Measurements from ENCODE around the gene RAN. TPM values are rescaled to one million over a fixed set of nuclear protein-coding genes. Genes with fewer than 3 reads are reported as not detected.

RAN gene
- total RNA-seq, 1 experiment from 2014 or later: 1,310 TPM

DNA sequence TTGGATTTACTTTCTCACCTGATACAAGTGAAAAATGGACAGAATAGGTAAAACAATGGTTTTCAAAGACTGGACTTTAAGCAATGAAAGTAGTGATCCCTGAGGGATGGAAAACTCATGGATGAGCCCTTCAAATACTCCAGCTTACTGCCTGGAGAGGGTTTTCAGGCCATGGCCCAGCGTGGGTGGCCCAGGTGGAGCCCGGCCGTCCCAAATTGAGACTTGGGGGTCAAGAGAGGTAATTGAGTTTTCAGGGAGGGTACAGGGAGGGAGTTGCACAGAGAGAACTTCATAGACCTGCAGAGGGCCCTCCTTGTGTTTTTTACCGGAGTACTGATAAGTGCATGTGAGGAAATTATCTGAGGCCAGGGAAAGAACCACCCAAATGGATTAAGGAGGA, 37.2 kb downstream of the RAN start:
- no peaks in the 10 kb centered on the region for H3K27me3 ChIP-seq (replicated peaks; ENCODE audit: control insufficient read depth, insufficient read depth, low read length)
- intact Hi-C loops (cut with micrococcal nuclease; ENCODE audit: unreplicated experiment): no loop called here
- BruUV-seq (replicated peaks): no TSS peak
- no peak overlapping the region for H3K4me3 ChIP-seq (ENCODE audit: low read depth, low read length)
- peaks cover 16% of the 10 kb centered on the region; the same call in 1 of the 2 replicates for H3K9me3 ChIP-seq
- Mint-ChIP-seq H3K27ac (ENCODE audit: unreplicated experiment) (no peak overlapping the region), H3K27me3 (ENCODE audit: insufficient read depth, unreplicated experiment) (no peaks in the 10 kb centered on the region), H3K36me3 (ENCODE audit: insufficient read depth, unreplicated experiment) (no peaks in the 10 kb centered on the region), H3K9me3 (ENCODE audit: unreplicated experiment) (peaks cover 20% of the 10 kb centered on the region), H3K4me3 (ENCODE audit: unreplicated experiment) (no peak overlapping the region), H3K4me1 (ENCODE audit: low read depth, unreplicated experiment) (no peaks in the 10 kb centered on the region)
- TF ChIP-seq, protein P1, sequence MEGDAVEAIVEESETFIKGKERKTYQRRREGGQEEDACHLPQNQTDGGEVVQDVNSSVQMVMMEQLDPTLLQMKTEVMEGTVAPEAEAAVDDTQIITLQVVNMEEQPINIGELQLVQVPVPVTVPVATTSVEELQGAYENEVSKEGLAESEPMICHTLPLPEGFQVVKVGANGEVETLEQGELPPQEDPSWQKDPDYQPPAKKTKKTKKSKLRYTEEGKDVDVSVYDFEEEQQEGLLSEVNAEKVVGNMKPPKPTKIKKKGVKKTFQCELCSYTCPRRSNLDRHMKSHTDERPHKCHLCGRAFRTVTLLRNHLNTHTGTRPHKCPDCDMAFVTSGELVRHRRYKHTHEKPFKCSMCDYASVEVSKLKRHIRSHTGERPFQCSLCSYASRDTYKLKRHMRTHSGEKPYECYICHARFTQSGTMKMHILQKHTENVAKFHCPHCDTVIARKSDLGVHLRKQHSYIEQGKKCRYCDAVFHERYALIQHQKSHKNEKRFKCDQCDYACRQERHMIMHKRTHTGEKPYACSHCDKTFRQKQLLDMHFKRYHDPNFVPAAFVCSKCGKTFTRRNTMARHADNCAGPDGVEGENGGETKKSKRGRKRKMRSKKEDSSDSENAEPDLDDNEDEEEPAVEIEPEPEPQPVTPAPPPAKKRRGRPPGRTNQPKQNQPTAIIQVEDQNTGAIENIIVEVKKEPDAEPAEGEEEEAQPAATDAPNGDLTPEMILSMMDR (IDR thresholded peaks at IDR 0.05; ENCODE audit: insufficient read depth in 1 of 2, low read depth in 1 of 2, low read length in 1 of 2, severe bottlenecking in 1 of 2, unreplicated experiment in 1 of 2): no peak
- no peaks in the 10 kb centered on the region for H3K4me1 ChIP-seq
- ChIA-PET CTCF (no interaction called here), POLR2A (no interaction called here)
- DNase-seq: no peak
- no peaks in the 10 kb centered on the region for H3K36me3 ChIP-seq (ENCODE audit: control insufficient read depth, insufficient read depth, low read length)

DNA sequence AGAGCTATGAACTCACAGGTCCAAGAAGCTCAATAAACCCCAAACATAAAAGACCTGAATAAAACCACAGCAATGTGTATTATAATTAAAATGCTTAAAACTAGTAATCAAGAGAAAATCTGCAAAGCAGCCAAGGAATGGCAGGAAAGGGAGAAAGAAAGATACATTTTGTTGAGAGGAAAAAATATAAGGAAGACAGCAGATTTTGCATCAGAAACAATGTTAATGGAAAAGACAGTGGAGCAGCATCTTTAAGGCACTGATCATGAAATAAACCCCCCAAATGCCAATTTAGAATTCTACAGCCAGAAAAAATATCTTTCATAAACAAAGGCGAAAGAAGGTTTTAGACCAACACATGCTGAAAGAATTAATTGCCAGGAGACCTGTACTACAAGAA, 39.3 kb downstream of the RAN start:
- no peak overlapping the region for H3K27ac Mint-ChIP-seq (ENCODE audit: unreplicated experiment)
- intact Hi-C loops (cut with micrococcal nuclease; ENCODE audit: unreplicated experiment): no loop called here
- Histone ChIP-seq H3K27me3 (replicated peaks; ENCODE audit: control insufficient read depth, insufficient read depth, low read length) (no peaks in the 10 kb centered on the region), H3K9me3 (peaks cover 16% of the 10 kb centered on the region; the same call in 1 of the 2 replicates), H3K4me1 (no peaks in the 10 kb centered on the region), H3K4me3 (ENCODE audit: low read depth, low read length) (no peak overlapping the region), H3K36me3 (ENCODE audit: control insufficient read depth, insufficient read depth, low read length) (no peaks in the 10 kb centered on the region)
- BruUV-seq (replicated peaks): no TSS peak
- ChIA-PET POLR2A (no interaction called here), CTCF (no interaction called here)
- H3K4me3 Mint-ChIP-seq (ENCODE audit: unreplicated experiment): no peak overlapping the region
- no peaks in the 10 kb centered on the region for H3K36me3 Mint-ChIP-seq (ENCODE audit: insufficient read depth, unreplicated experiment)
- peaks cover 3% of the 10 kb centered on the region for H3K27me3 Mint-ChIP-seq (ENCODE audit: insufficient read depth, unreplicated experiment)
- TF ChIP-seq, protein P1 (IDR thresholded peaks at IDR 0.05; ENCODE audit: insufficient read depth in 1 of 2, low read depth in 1 of 2, low read length in 1 of 2, severe bottlenecking in 1 of 2, unreplicated experiment in 1 of 2): no peak
- peaks cover 20% of the 10 kb centered on the region for H3K9me3 Mint-ChIP-seq (ENCODE audit: unreplicated experiment)
- DNase-seq: no peak
- H3K4me1 Mint-ChIP-seq (ENCODE audit: low read depth, unreplicated experiment): peaks cover 2% of the 10 kb centered on the region

DNA sequence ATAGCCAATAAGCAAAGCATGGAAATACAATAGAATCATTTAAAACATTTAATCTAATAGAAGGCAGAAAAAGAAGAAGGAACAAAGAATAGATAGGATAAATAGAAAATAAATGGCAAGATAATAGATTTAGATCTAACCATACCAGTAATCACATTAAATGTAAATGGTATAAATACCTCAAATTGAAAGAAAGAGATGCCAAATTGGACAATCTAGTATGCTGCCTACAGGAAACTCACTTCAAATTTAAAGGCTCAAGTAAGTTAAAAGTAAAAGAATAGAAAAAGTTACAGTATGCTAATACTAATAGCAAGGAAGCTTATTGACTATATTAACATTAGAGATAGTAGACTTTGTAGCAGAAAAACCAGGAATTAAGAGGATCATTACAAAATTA, 40.1 kb downstream of the RAN start:
- intact Hi-C loops (cut with micrococcal nuclease; ENCODE audit: unreplicated experiment): no loop called here
- CTCF ChIA-PET: no interaction called here
- Mint-ChIP-seq H3K4me3 (ENCODE audit: unreplicated experiment) (no peak overlapping the region), H3K9me3 (ENCODE audit: unreplicated experiment) (peaks cover 20% of the 10 kb centered on the region), H3K36me3 (ENCODE audit: insufficient read depth, unreplicated experiment) (no peaks in the 10 kb centered on the region), H3K27me3 (ENCODE audit: insufficient read depth, unreplicated experiment) (peaks cover 7% of the 10 kb centered on the region), H3K4me1 (ENCODE audit: low read depth, unreplicated experiment) (peaks cover 7% of the 10 kb centered on the region), H3K27ac (ENCODE audit: unreplicated experiment) (no peak overlapping the region)
- no peak for DNase-seq
- peaks cover 16% of the 10 kb centered on the region; the same call in 1 of the 2 replicates for H3K9me3 ChIP-seq
- no peaks in the 10 kb centered on the region for H3K36me3 ChIP-seq (ENCODE audit: control insufficient read depth, insufficient read depth, low read length)
- POLR2A ChIA-PET: no interaction called here
- TF ChIP-seq, protein P1 (IDR thresholded peaks at IDR 0.05; ENCODE audit: insufficient read depth in 1 of 2, low read depth in 1 of 2, low read length in 1 of 2, severe bottlenecking in 1 of 2, unreplicated experiment in 1 of 2): no peak
- H3K4me3 ChIP-seq (ENCODE audit: low read depth, low read length): no peak overlapping the region
- H3K27me3 ChIP-seq (replicated peaks; ENCODE audit: control insufficient read depth, insufficient read depth, low read length): no peaks in the 10 kb centered on the region
- BruUV-seq (replicated peaks): no TSS peak
- H3K4me1 ChIP-seq: no peaks in the 10 kb centered on the region

Data from Caco-2 (cell line).